H1 (cell line): ENCODE measurements around the gene NOM1. TPM values are rescaled to one million over a fixed set of nuclear protein-coding genes. Genes with fewer than 3 reads are reported as not detected.

Experiments used
- CTCF ChIA-PET: fragments of 300-600 bp; sonication (Branson Sonifier 250); formaldehyde crosslinking; loops from one replicate; lab custom pipeline; 2021; ENCODE audit not compliant: partially characterized antibody; lab: Charles Lee
- POLR2A ChIA-PET: fragments of 300-600 bp; sonication (Branson Sonifier 250); formaldehyde crosslinking; loops from one replicate; lab custom pipeline; 2021; ENCODE audit warnings: inconsistent platforms; ENCODE audit not compliant: partially characterized antibody; lab: Charles Lee
- DNase-seq, 2 experiments: peaks; one replicate each; pipeline versions ENCODE4 v3.0.0 to v3.0.0-alpha.2; 2010 to 2022; ENCODE audit warnings: low spot score in 2 of 2, low read depth in 1 of 2, mixed read lengths in 1 of 2
- FAIRE-seq: peaks from 2 replicates; lab custom pipeline; 2011; peaks lifted over from hg19 to GRCh38; lab: Jason Lieb, UNC
- H2AFZ ChIP-seq: 2 replicates; pipeline ENCODE4 v1.8.1; 2012; ENCODE audit warnings: low read length, inconsistent platforms
- H2AK5ac ChIP-seq: 2 replicates; pipeline ENCODE4 v1.6.1; 2013; ENCODE audit warnings: low read depth, low read length
- H2BK120ac ChIP-seq: replicated peaks from 2 replicates; pipeline ENCODE3; 2013; ENCODE audit warnings: low read depth, low read length, inconsistent platforms
- H2BK12ac ChIP-seq: 2 replicates; pipeline ENCODE4 v1.6.1; 2013; ENCODE audit warnings: low read depth, low read length
- H2BK15ac ChIP-seq: 2 replicates; pipeline ENCODE4 v1.6.1; 2013; ENCODE audit warnings: low read length
- H2BK20ac ChIP-seq: 2 replicates; pipeline ENCODE4 v1.6.1; 2013; ENCODE audit warnings: low read length
- H2BK5ac ChIP-seq: 2 replicates; pipeline ENCODE4 v1.6.1; 2013; ENCODE audit warnings: low read depth, low read length
- H3K14ac ChIP-seq: 2 replicates; pipeline ENCODE4 v1.6.1; 2013; ENCODE audit warnings: inconsistent platforms; ENCODE audit not compliant: insufficient read length
- H3K18ac ChIP-seq: 2 replicates; pipeline ENCODE4 v1.6.1; 2013; ENCODE audit warnings: low read length; ENCODE audit errors: extremely low read depth
- H3K23ac ChIP-seq: 2 replicates; pipeline ENCODE4 v1.6.1; 2013; ENCODE audit warnings: inconsistent platforms; ENCODE audit not compliant: insufficient read length
- H3K23me2 ChIP-seq: 2 replicates; pipeline ENCODE4 v1.6.1; 2013; ENCODE audit warnings: low read depth, low read length
- H3K27ac ChIP-seq: 2 replicates; pipeline ENCODE4 v1.6.1; 2011; ENCODE audit warnings: low read depth, low read length, inconsistent platforms
- H3K27me3 ChIP-seq, 4 experiments: replicated peaks in 1 of 4; 1 replicate in 1 of 4; 2 replicates in 3 of 4; pipeline versions ENCODE4 v1.6.1 to v1.8.1; 2011 to 2013; ENCODE audit warnings: low read length in 3 of 4, mild to moderate bottlenecking in 3 of 4, inconsistent platforms in 2 of 4, mixed read lengths in 2 of 4, moderate library complexity in 1 of 4; ENCODE audit not compliant: control insufficient read depth in 3 of 4, insufficient read depth in 3 of 4; ENCODE audit errors: extremely low read depth in 1 of 4
- H3K36me3 ChIP-seq, 4 experiments: 2 replicates each; pipeline versions ENCODE4 v1.6.1 to v1.8.1; 2011 to 2013; ENCODE audit warnings: mild to moderate bottlenecking in 4 of 4, low read length in 3 of 4, moderate library complexity in 2 of 4, control low read depth in 1 of 4, inconsistent platforms in 1 of 4; ENCODE audit not compliant: insufficient read depth in 4 of 4, control insufficient read depth in 2 of 4
- H3K4ac ChIP-seq: replicated peaks from 2 replicates; pipeline ENCODE3; 2013; ENCODE audit warnings: low read length, low read depth, mixed read lengths, inconsistent platforms; ENCODE audit not compliant: insufficient read length
- H3K4me1 ChIP-seq, 4 experiments: replicated peaks in 1 of 4; 1 replicate in 1 of 4; 2 replicates in 3 of 4; pipeline versions ENCODE4 v1.6.1 to v1.8.1; 2011 to 2013; ENCODE audit warnings: low read length in 3 of 4, inconsistent platforms in 2 of 4, mixed read lengths in 1 of 4; ENCODE audit not compliant: insufficient read depth in 4 of 4, control insufficient read depth in 3 of 4
- H3K4me2 ChIP-seq, 2 experiments: 2 replicates each; pipeline versions ENCODE4 v1.6.1 to v1.8.1; 2011 to 2013; ENCODE audit warnings: low read depth in 2 of 2, low read length in 2 of 2, control low read depth in 1 of 2, inconsistent platforms in 1 of 2, mild to moderate bottlenecking in 1 of 2; ENCODE audit not compliant: insufficient read depth in 1 of 2
- H3K4me3 ChIP-seq, 4 experiments: fragments of 200-600, 300-600 bp in 1 of 4; sonication (generic), shearing (Covaris generic), sonication (Bioruptor Twin) in 1 of 4; 2 replicates each; pipeline versions ENCODE4 v1.5.1 to v1.8.1; 2011 to 2016; ENCODE audit warnings: low read length in 4 of 4, low read depth in 3 of 4, control low read depth in 2 of 4, inconsistent platforms in 2 of 4, mild to moderate bottlenecking in 2 of 4, mixed read lengths in 1 of 4, moderate library complexity in 1 of 4; ENCODE audit not compliant: insufficient read depth in 2 of 4; ENCODE audit errors: extremely low read depth in 1 of 4
- H3K56ac ChIP-seq: replicated peaks from 2 replicates; pipeline ENCODE3; 2013; ENCODE audit warnings: low read depth, mild to moderate bottlenecking, mixed read lengths, low read length, inconsistent platforms; ENCODE audit not compliant: insufficient read length
- H3K79me1 ChIP-seq: 2 replicates; pipeline ENCODE4 v1.6.1; 2013; ENCODE audit warnings: low read depth, low read length, control low read depth
- H3K79me2 ChIP-seq, 2 experiments: 2 replicates each; pipeline versions ENCODE4 v1.6.1 to v1.8.1; 2012 to 2013; ENCODE audit warnings: low read length in 2 of 2, mild to moderate bottlenecking in 2 of 2, inconsistent platforms in 1 of 2; ENCODE audit not compliant: insufficient read depth in 2 of 2, control insufficient read depth in 1 of 2
- H3K9ac ChIP-seq, 4 experiments: replicated peaks in 1 of 4; 1 replicate in 1 of 4; 2 replicates in 3 of 4; pipeline versions ENCODE4 v1.6.1 to v1.8.1; 2011 to 2013; ENCODE audit warnings: low read depth in 3 of 4, low read length in 3 of 4, control low read depth in 2 of 4, mild to moderate bottlenecking in 2 of 4, moderate library complexity in 2 of 4, inconsistent platforms in 1 of 4; ENCODE audit errors: extremely low read depth in 1 of 4
- H3K9me3 ChIP-seq, 2 experiments: 2 replicates each; pipeline versions ENCODE4 v1.6.1 to v1.8.1; 2012 to 2013; ENCODE audit warnings: mild to moderate bottlenecking in 2 of 2, moderate library complexity in 2 of 2, control low read depth in 1 of 2, inconsistent platforms in 1 of 2, low read depth in 1 of 2, low read length in 1 of 2, mixed read lengths in 1 of 2; ENCODE audit not compliant: insufficient read depth in 2 of 2
- H4K20me1 ChIP-seq, 2 experiments: replicated peaks in 1 of 2; 2 replicates each; pipeline versions ENCODE3 to v1.8.1; 2011 to 2013; ENCODE audit warnings: inconsistent platforms in 2 of 2, low read length in 2 of 2, mild to moderate bottlenecking in 1 of 2; ENCODE audit not compliant: insufficient read depth in 2 of 2, control insufficient read depth in 1 of 2
- H4K5ac ChIP-seq: 2 replicates; pipeline ENCODE4 v1.6.1; 2013; ENCODE audit warnings: low read length, low read depth, mixed read lengths, inconsistent platforms; ENCODE audit not compliant: insufficient read length
- H4K8ac ChIP-seq: 2 replicates; pipeline ENCODE4 v1.8.0; 2013; ENCODE audit warnings: mild to moderate bottlenecking, moderate library complexity, low read length, inconsistent platforms; ENCODE audit not compliant: insufficient read depth; ENCODE audit errors: extremely low read depth
- H4K91ac ChIP-seq: replicated peaks from 2 replicates; pipeline ENCODE3; 2013; ENCODE audit warnings: low read length, mixed read lengths, inconsistent platforms; ENCODE audit not compliant: insufficient read length
- ASH2L ChIP-seq: fragments of 200-600, 300-600 bp; sonication (generic); IDR thresholded peaks from one replicate; pipeline ENCODE4 v1.7.1; 2017; ENCODE audit warnings: low read length
- CHD1 ChIP-seq: IDR thresholded peaks from 2 replicates; pipeline ENCODE4 v1.6.1; 2012; ENCODE audit warnings: low read depth, low read length, improper control_type of control experiment
- GABPA ChIP-seq: IDR thresholded peaks from 2 replicates; pipeline ENCODE4 v1.6.1; 2011; ENCODE audit warnings: mild to moderate bottlenecking, low read length, moderate library complexity, borderline replicate concordance; ENCODE audit not compliant: insufficient read depth
- KDM5A ChIP-seq: fragments of 200-600 bp; IDR thresholded peaks from 2 replicates; pipeline ENCODE4 v1.7.1; 2012; ENCODE audit warnings: mild to moderate bottlenecking, low read length, inconsistent platforms, mixed read lengths
- NRF1 ChIP-seq: IDR thresholded peaks from 2 replicates; pipeline ENCODE4 v1.6.1; 2011; ENCODE audit warnings: mild to moderate bottlenecking, low read depth, low read length, improper control_type of control experiment
- POLR2A ChIP-seq, 2 experiments: IDR thresholded peaks; 1 replicate in 1 of 2; 2 replicates in 1 of 2; pipeline ENCODE4 v1.6.1; 2011; ENCODE audit warnings: low read depth in 2 of 2, low read length in 2 of 2, mild to moderate bottlenecking in 2 of 2; ENCODE audit errors: control extremely low read depth in 1 of 2
- SIN3A ChIP-seq, 2 experiments: IDR thresholded peaks in 1 of 2; conservative IDR thresholded peaks in 1 of 2; 2 replicates each; pipeline ENCODE4 v1.6.1; 2011 to 2012; ENCODE audit warnings: low read length in 2 of 2, improper control_type of control experiment in 1 of 2, low read depth in 1 of 2, mild to moderate bottlenecking in 1 of 2
- SRF ChIP-seq: IDR thresholded peaks from 2 replicates; pipeline ENCODE4 v1.6.1; 2011; ENCODE audit warnings: mild to moderate bottlenecking, low read depth, low read length, moderate library complexity
- WGBS, 2 experiments: shearing (Covaris generic) in 1 of 2; methylation state at CpG; one replicate each; pipeline versions ENCODE4 v1.1.6 to v1.1.7; 2013 to 2015; ENCODE audit warnings: low lambda C conversion rate in 2 of 2, mixed read lengths in 2 of 2, inconsistent platforms in 1 of 2, low coverage in 1 of 2, missing lambda C conversion rate in 1 of 2; ENCODE audit not compliant: insufficient replicate concordance in 2 of 2, insufficient coverage in 1 of 2, insufficient read length in 1 of 2; ENCODE audit errors: extremely low coverage in 1 of 2, missing lambda C conversion rate in 1 of 2; 5-methylcytosine and 5-hydroxymethylcytosine counted together
- polyA plus RNA-seq, 7 experiments: library from polyadenylated mRNA; depleted of rRNA in 3 of 7; stranded (reverse) in 5 of 7; unstranded in 2 of 7; fragments of >200 nt in 5 of 7; fragments of 200-250 nt in 2 of 7; gene quantifications; 1 replicate in 5 of 7; 2 replicates in 1 of 7; 4 replicates in 1 of 7; pipeline versions ENCODE4 v1.2.1 to v1.2.3, GENCODE V29; 2011 to 2013; ENCODE audit warnings: missing spikeins in 2 of 7, mixed read lengths in 2 of 7
- total RNA-seq: library from RNA; stranded (reverse); fragmentation: NEBNext Ultra II Directional; extraction: Animal tissue kit (Norgen Biotek cat#: 25700); gene quantifications from 2 replicates; pipeline ENCODE4 v1.2.1, GENCODE V29; 2021
- TF ChIP-seq, protein P1 (sequence below): IDR thresholded peaks from 2 replicates; pipeline ENCODE4 v1.6.1; 2011; ENCODE audit warnings: low read length, improper control_type of control experiment
- TF ChIP-seq, protein P2 (sequence below): IDR thresholded peaks from 2 replicates; pipeline ENCODE4 v1.6.1; 2012; ENCODE audit warnings: inconsistent platforms
- TF ChIP-seq, protein P3 (sequence below): IDR thresholded peaks from 2 replicates; pipeline ENCODE4 v1.6.1; 2012; ENCODE audit warnings: low read length, inconsistent platforms

NOM1 gene
- total and polyA plus RNA-seq, 2 of the 8 experiments (the other 6 are each of a cell fraction or from before 2014, with no cell fraction given): 10.6 to 29.1 TPM

DNA sequence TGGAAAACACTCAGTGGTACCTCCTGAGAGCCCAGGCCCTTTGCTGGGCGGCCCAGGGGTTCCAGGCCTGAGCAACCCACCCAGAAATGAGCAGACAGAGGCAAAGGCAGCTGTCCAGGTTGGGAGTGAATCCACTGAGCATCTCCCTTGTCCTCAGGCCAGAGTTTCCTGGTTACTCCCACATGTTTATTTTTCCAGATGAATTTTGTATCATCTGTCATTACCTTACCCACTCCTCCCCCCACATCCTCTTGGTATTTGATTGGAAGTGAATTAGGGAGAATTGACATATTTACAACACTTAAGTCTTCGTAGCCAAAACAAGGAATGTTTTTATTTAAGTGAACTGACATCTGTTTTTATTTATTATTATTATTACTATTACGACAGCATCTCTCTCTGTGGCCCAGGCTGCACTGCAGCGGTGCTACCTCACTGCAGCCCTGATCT is 43.3 kb upstream of the NOM1 start:
- H3K14ac ChIP-seq: no peak overlapping the region
- no peak overlapping the region for H3K18ac ChIP-seq
- H4K5ac ChIP-seq: no peak overlapping the region
- H2BK5ac ChIP-seq: no peak overlapping the region
- no peaks in the 10 kb centered on the region; a peak in 1 of 7 replicates for H3K27me3 ChIP-seq
- 89% methylated on average over 4 of the region's 4 CpGs; no CpG with 5 or more reads in 1 of the 2 experiments for WGBS, 2 experiments
- H3K23ac ChIP-seq: no peak overlapping the region
- ChIA-PET POLR2A (interaction anchor here (1.4 kb wide), 1 partner anchor 13 kb away, joined by 5 read pairs; the partner anchor contains the start of gene LMBR1), CTCF (interaction anchor here (0.5 to 1.6 kb wide), 3 partner anchors 20 to 444 kb away, joined by 3 read pairs; no protein-coding TSS in a partner anchor)
- no peak overlapping the region for H3K27ac ChIP-seq
- DNase-seq: no peak
- no peak overlapping the region for H3K4me3 ChIP-seq
- H3K4me2 ChIP-seq: no peak overlapping the region
- H4K91ac ChIP-seq: no peak overlapping the region
- H3K4me1 ChIP-seq: no peaks in the 10 kb centered on the region
- H3K23me2 ChIP-seq: no peaks in the 10 kb centered on the region
- no peak for FAIRE-seq
- no peak overlapping the region for H2BK15ac ChIP-seq
- no peaks in the 10 kb centered on the region for H3K79me1 ChIP-seq
- H2BK20ac ChIP-seq: no peak overlapping the region
- no peak overlapping the region for H2AK5ac ChIP-seq
- H4K20me1 ChIP-seq: no peaks in the 10 kb centered on the region
- no peak overlapping the region for H2AFZ ChIP-seq
- H4K8ac ChIP-seq: no peak overlapping the region
- H3K56ac ChIP-seq: no peak overlapping the region
- H2BK120ac ChIP-seq: no peak overlapping the region
- no peak overlapping the region for H3K9ac ChIP-seq
- H2BK12ac ChIP-seq: no peak overlapping the region
- no peaks in the 10 kb centered on the region for H3K36me3 ChIP-seq
- H3K79me2 ChIP-seq: no peaks in the 10 kb centered on the region
- no peak overlapping the region for H3K4ac ChIP-seq
- H3K9me3 ChIP-seq: no peaks in the 10 kb centered on the region
- no peak for TF ChIP-seq SIN3A (conservative IDR thresholded peaks at IDR 0.05 in 1 of 2, IDR thresholded peaks at IDR 0.05 in 1 of 2; ENCODE audit: low read depth in 1 of 2, low read length in 2 of 2)
- TF ChIP-seq ASH2L: no peak
- TF ChIP-seq CHD1: no peak
- TF ChIP-seq, protein P1, sequence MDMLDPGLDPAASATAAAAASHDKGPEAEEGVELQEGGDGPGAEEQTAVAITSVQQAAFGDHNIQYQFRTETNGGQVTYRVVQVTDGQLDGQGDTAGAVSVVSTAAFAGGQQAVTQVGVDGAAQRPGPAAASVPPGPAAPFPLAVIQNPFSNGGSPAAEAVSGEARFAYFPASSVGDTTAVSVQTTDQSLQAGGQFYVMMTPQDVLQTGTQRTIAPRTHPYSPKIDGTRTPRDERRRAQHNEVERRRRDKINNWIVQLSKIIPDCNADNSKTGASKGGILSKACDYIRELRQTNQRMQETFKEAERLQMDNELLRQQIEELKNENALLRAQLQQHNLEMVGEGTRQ: no peak
- no peak for TF ChIP-seq SRF
- no peak for TF ChIP-seq KDM5A
- no peak for TF ChIP-seq GABPA
- TF ChIP-seq, protein P2, sequence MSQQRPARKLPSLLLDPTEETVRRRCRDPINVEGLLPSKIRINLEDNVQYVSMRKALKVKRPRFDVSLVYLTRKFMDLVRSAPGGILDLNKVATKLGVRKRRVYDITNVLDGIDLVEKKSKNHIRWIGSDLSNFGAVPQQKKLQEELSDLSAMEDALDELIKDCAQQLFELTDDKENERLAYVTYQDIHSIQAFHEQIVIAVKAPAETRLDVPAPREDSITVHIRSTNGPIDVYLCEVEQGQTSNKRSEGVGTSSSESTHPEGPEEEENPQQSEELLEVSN: no peak
- TF ChIP-seq POLR2A (IDR thresholded peaks at IDR 0.05; ENCODE audit: control extremely low read depth in 1 of 2, low read depth in 2 of 2, low read length in 2 of 2): no peak
- TF ChIP-seq, protein P3, sequence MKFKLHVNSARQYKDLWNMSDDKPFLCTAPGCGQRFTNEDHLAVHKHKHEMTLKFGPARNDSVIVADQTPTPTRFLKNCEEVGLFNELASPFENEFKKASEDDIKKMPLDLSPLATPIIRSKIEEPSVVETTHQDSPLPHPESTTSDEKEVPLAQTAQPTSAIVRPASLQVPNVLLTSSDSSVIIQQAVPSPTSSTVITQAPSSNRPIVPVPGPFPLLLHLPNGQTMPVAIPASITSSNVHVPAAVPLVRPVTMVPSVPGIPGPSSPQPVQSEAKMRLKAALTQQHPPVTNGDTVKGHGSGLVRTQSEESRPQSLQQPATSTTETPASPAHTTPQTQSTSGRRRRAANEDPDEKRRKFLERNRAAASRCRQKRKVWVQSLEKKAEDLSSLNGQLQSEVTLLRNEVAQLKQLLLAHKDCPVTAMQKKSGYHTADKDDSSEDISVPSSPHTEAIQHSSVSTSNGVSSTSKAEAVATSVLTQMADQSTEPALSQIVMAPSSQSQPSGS: no peak
- TF ChIP-seq NRF1: no peak
